ENCODE measurements around the gene RCL1. TPM values are rescaled to one million over a fixed set of nuclear protein-coding genes. Genes with fewer than 3 reads are reported as not detected.

The RCL1 gene
- total RNA-seq, 4 donors from 2014 or later = 10.1 to 19.0 (median 11.6) TPM

GRCh38 chr9:4904322-4905134, 111.8 kb downstream of the RCL1 start:
- Histone ChIP-seq H3K4me3 (no peak overlapping the region), H3K36me3 (no peaks in the 10 kb centered on the region), H3K4me1 (no peaks in the 10 kb centered on the region), H3K27me3 (no peaks in the 10 kb centered on the region), H3K27ac (no peak overlapping the region), H3K9me3 (peaks cover 0 to 7% (median 0%) of the 10 kb centered on the region in 3 donors)
- TF ChIP-seq POLR2A (IDR thresholded peaks at IDR 0.05) (no peak), EP300 (IDR thresholded peaks at IDR 0.05) (no peak), CTCF (IDR thresholded peaks at IDR 0.05) (no peak), POLR2AphosphoS5 (IDR thresholded peaks at IDR 0.05) (no peak)
- ATAC-seq = peak; percentile 48
- WGBS, 2 donors (ENCODE audit: low coverage in 1 of 2) = 67 to 82% methylated on average over 1 to 3 of the region's 3 CpGs

- Histone ChIP-seq H3K27ac (no peak overlapping the region), H3K4me3 (no peak overlapping the region), H3K36me3 (no peaks in the 10 kb centered on the region), H3K27me3 (no peaks in the 10 kb centered on the region), H3K9me3 (peaks cover 0 to 3% (median 0%) of the 10 kb centered on the region in 3 donors), H3K4me1 (no peaks in the 10 kb centered on the region)
- TF ChIP-seq CTCF (IDR thresholded peaks at IDR 0.05) (no peak), EP300 (IDR thresholded peaks at IDR 0.05) (no peak)
- WGBS, 2 donors (ENCODE audit: low coverage in 1 of 2) = 59 to 68% methylated on average over 2 of the region's 2 CpGs
- ATAC-seq = peak; percentile 43
Observed at GRCh38 chr9:4905135-4905490, 112.4 kb downstream of the RCL1 start.

Small RNA genes lying within 50 kb of the gene (small RNA-seq; reads per million reads assigned to genes)
- gene AL158147.1 = 0 reads per million in 4 donors
- gene MIR101-2 = 0 reads per million in 4 donors

Other genes with a start within 250 kb of the RCL1 start
- 1 to 10 TPM; 5.3 to 8.1 (median 6.6) TPM for gene PLPP6, start 130.7 kb upstream of the RCL1 start, total RNA-seq
- 1 to 10 TPM in 1 of 4 donors, under 1 TPM in 3; 0.69 to 1.9 (median 0.83) TPM for gene SPATA6L, start 126.5 kb upstream of the RCL1 start, total RNA-seq
- gene CDC37L1, start 113.4 kb upstream of the RCL1 start, total RNA-seq = 100 to 1,000 TPM in 1 of 4 donors, 10 to 100 TPM in 3; 61.4 to 101 (median 84.7) TPM
- gene AK3, start 51.7 kb upstream of the RCL1 start, total RNA-seq = 100 to 1,000 TPM; 104 to 139 (median 119) TPM
- 10 to 100 TPM; 29.9 to 45.5 (median 35.8) TPM for gene JAK2, start 192.3 kb downstream of the RCL1 start, total RNA-seq